HG03342 (cell line): ENCODE data around the gene MBD5.
A peak's percentile ranks its signal among the peaks of the same experiment; 100 is the strongest.

Experiments
- ATAC-seq: cut with Tn5 transposase; IDR thresholded peaks from one replicate; pipeline ENCODE4 v1.9.1; 2021; ENCODE audit warnings: mild to moderate bottlenecking, moderate library complexity; ENCODE audit not compliant: unreplicated experiment

Gene MBD5

DNA sequence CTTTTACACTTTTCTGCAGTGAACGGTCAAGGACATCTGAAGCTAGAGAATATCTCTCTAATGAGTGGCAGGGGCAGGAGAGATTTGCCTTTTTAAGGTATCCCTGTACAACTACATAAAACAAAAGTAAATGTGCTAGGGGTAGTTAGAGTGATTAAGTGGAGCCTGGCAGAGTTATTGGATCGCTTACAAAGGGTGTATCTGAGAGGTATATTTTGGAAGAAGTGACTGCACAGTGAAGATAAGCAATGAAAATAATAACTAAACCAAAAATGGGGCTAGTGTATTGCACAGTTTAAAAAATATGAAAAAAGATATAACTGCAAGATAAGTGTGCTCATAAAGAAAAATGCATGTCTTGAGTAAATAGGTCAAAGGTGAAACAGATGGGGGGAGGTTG is 430.2 kb downstream of the MBD5 start:
- no peak for ATAC-seq

DNA sequence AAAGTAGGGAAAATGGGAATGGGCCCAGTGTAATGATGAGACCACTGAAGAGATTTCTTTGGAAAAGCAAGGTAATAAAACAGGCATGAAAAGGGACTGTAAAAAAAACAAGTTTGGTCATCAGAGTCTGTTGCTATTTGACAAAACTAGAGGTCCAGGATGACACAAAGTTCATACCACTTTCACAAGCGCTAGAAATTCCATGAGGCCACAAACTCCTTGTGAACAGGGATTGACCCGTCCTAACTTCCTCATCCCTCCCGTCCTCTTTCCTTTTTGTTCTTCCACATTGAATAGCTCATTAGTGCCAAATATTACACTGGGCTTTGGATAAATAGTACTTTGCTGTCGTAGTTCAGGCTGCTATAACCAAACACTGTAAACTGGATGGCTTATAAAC is 434.9 kb downstream of the MBD5 start:
- ATAC-seq = no peak

DNA sequence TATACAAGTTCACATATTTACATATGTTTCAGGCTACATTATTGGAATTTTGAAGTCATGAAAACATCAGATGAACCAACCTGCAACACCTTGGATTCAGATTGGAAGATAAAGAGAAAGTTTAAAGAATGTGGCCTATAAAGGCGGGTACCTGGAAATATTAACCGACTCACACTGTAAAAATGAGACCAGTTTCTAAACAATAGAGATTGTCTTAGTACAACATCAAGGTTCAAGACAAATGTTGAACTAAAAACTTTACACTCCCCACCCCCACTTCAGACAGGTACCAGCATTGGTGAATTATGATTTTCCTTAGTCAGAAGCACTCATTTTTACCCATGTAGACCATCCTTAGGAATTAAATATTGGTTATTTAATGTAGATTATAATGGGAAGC is 437.3 kb downstream of the MBD5 start:
- no peak for ATAC-seq

DNA sequence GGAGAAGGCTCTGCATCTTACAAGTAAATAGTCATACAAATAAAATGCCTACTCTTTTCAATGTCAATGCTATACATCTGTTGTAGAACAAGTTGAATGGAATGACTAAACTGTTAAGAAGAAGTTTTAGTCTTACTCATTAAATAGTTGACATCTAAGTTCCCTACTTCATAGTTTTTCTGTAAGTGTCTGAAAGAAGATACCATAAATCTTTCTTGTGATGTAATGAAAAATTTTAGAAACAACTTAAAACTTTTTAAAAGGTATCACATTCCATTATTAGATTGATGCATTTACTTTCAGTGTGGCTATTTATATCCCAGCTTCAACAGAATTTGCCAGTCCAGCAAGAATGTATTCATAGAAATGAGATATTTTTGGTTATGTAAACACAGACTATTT is 438.5 kb downstream of the MBD5 start:
- ATAC-seq = no peak

- no peak for ATAC-seq
Observed at GRCh38 chr2:148461876-148462275, 441.0 kb downstream of the MBD5 start.

- no peak for ATAC-seq
Observed at GRCh38 chr2:148475626-148476025, 454.7 kb downstream of the MBD5 start.

DNA sequence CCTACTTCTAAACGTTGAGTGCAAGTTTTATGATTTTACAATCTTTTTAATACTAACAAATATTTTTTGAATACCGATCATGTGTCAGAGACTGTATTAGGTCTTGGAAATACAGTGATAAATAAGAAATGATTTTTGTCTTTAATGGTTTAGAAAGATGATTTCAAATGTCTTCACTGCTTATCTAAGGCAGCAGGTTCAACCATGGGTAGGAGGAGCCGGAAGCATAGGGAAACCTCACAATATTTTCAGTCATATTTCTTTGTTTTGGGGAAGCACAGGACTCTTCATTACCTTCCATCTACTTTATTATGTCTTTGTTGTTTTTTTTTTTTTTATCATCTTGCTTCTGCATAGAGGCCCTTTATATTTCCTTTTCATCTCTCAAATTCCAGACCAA is 458.5 kb downstream of the MBD5 start:
- no peak for ATAC-seq

DNA sequence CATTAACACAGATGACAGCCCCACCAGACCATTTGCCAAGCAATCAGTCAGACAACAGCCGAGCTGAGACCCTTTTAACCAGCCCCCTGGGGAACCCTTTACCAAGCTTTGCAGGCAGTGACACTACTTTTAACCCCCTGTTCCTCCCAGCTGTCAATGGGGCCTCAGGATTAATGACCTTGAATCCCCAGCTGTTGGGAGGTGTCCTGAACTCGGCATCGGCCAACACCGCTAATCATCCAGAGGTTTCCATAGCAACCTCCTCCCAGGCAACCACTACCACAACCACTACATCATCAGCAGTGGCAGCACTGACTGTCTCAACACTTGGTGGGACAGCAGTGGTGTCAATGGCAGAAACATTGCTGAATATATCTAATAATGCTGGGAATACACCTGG is 462.8 kb downstream of the MBD5 start:
- no peak for ATAC-seq

DNA sequence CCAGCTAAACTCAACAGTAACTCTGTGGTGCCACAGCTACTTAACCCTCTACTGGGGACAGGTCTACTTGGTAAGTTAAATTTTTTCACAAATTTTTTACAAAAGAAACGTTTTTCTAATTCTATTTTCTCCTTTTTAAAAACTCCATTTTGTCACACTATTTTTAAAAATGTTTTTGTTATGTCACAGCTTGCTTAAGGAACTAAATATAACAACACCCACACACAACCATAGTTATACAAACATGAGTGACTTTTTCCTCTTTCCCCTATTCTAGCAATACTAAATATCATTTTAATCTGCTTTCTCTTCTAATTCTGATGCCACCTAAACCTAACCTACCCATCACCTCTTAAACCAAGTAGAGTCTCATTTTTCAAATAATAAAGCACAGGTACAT is 463.2 kb downstream of the MBD5 start:
- ATAC-seq = no peak

DNA sequence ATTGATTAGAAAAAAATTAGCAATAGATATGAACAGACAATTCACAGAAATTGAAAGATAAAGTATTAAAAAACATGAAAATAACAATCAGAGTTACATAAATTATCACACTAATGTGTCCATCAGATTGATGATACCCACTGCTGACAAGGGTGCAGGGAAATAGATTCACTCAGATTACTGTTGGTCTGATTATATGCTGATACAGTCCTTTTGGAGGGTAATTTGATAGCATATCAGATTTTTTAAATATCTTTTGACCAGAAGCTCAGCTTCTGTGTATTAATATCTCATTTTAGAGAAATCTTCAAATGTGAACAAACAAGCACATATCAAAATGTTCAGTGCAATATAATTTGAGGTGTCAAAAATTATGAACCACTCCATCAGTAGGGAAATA is 465.8 kb downstream of the MBD5 start:
- no peak for ATAC-seq

DNA sequence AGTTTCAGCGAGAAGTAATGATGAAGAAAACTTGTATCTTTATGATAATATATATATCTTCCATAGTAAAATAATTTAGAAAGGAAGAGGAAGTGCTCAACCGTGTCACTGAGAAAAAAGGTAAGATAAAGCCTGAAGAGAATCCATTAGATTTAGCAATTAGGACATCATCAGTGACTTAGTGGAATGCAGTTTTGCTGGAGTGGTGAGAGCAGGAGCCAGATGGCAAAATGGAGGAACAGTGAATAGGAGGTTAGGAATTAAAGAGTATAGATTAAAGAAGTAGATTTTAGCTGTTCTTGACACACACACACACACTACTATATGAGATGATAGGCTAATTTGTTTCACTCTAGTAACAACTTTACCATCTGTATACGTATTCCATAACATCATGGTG is 466.5 kb downstream of the MBD5 start:
- ATAC-seq = no peak

DNA sequence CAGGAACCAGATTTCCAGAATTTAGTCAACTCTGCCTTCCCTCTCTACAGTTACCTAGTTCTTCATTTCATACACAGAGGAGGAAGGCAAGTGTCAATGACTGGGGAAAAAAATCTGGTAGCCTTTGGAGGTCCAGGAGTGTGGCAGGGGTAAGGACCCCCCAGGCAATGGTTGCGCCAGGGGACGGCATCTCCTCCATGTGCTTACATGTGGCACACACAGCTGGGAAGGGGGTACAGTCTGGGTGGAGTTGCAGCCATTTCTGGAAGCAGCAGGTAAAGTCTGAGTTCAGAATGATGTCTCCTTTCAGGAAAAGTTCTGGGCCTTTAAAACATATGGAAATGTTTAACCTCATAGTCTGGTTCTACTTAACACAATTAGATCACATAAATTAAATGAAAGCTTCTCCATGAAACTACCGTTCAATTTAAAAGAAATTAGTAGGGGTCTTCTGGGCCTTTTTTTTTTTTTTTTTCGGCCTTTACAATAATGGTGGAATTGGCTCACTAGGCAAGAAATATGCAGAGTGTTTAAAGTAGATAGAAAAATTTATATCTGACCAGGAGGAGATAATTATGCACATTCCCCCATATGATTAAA is 470.0 kb downstream of the MBD5 start:
- no peak for ATAC-seq

- ATAC-seq = peak; percentile 68
Observed at GRCh38 chr2:148493822-148494563, 473.1 kb downstream of the MBD5 start.

DNA sequence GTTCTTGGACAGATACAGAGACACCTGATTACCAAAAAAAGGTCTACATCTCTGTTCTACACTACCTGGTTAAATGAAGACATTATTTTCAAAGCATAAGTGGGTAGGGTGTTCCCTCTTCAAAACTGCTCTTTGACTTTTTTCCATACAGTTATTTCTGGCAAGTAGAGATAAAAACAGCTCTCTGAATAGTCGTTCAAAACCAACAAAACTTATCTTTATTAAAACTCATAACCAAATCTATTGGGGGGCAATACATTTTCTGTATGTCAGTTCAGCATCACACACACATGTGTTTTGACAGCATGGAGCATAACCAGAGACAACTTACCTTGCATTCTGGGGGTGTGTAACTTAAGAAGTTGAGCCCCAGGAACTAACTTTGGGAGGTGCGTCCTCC is 474.7 kb downstream of the MBD5 start:
- ATAC-seq = no peak

GRCh38 chr2:148501545-148501944 is 480.7 kb downstream of the MBD5 start:
- ATAC-seq = no peak

DNA sequence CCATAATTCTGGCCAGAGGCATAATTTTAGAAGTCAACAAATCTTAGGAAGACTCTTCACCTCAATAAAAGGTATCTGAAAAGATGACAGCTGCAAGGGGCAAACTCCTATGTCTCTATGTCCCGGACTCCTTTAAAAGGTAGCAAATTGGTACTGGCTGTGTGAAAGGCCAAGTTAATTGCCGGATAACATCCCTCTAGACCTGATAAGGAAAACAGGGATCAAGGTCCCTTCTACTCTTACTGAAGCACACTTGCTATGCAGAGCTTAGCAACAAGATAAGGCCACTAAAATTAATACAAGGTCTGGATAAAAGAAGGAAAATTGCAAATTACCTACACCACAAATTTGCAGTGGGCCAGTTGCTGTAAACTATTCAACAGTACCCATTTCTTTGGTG is 482.6 kb downstream of the MBD5 start:
- no peak for ATAC-seq

GRCh38 chr2:148507970-148508369 is 487.1 kb downstream of the MBD5 start:
- no peak for ATAC-seq

GRCh38 chr2:148508878-148509287 is 488.0 kb downstream of the MBD5 start:
- no peak for ATAC-seq

- ATAC-seq = peak; percentile 100
Observed at GRCh38 chr2:148509288-148509902, 488.5 kb downstream of the MBD5 start.

GRCh38 chr2:148511883-148512282 is 491.0 kb downstream of the MBD5 start:
- ATAC-seq = no peak

GRCh38 chr2:148512501-148512900 is 491.6 kb downstream of the MBD5 start:
- no peak for ATAC-seq

DNA sequence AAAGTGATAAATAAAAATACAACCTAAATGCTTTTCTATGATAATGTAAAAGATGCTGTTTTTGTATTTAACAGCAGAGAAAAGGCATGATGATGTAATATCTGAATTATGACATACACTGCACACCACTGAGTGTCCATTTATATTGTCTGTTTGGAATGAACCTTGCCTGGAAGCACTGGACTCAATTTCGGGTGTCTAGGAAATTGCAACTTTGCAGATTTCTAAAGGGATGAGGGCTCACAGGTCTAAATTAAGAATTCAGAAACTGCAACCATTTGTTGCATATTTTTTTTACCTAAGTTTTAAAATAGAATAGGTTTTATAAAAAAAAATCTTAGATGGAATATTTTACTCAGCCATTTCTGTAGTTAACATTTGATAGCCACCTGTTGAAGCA is 492.5 kb downstream of the MBD5 start:
- ATAC-seq = no peak
